GM08714 (cell line): ENCODE measurements around the gene TBC1D5.
"Not testable (repeated sequence)": the region's sequence is repeated elsewhere in the genome, so short reads cannot be mapped to it uniquely, and the experiment has no call there.

ENCODE experiments used
- H3K4me3 ChIP-seq: fragments of 200-500 bp; sonication (Bioruptor generic); 2 replicates; pipeline ENCODE4 v1.5.1; 2014; ENCODE audit warnings: mild to moderate bottlenecking, low read length, inconsistent platforms
- ZNF274 ChIP-seq: IDR thresholded peaks from 2 replicates; pipeline ENCODE4 v1.6.1; 2012; ENCODE audit warnings: mild to moderate bottlenecking, low read depth, low read length

The TBC1D5 gene

DNA sequence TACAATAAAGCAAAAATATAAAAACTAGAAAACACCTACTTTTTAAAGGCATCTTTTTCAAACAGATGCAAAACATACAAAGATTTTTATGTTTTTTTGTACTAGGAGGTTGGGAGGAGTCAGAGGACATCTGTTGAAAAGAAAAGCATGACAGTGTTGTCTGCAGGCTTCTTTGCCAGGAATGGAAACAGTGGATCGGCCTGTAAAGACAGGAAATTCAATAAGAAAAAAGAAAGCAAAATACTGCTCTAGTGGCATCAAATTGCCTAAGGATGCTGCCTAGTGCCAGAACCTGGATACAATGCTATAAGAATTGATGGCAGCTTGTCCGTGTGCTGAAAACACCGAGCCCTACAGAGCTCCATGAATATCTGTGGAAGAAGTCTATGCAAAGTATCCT lies 69.9 kb downstream of the TBC1D5 start:
- no peak overlapping the region for H3K4me3 ChIP-seq
- no peak for TF ChIP-seq ZNF274

DNA sequence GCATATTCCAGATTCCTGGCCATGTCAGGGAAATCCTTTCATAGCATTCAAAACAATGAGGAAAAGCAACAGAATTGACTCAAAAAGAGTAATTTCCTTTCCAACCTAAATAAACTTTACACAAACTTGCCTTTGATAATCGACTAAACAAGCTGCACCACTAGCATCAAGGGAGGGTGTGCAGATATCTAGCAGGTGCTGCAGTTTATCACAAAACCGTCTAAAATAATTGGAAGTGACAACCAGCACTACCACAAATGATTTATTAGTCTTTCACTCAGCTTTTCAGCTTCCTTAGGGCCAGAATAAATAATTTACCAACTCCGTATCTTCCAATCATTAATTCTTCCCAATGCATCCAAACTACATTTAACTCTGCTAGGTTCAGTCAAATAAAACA lies 71.7 kb downstream of the TBC1D5 start:
- TF ChIP-seq ZNF274: no peak
- H3K4me3 ChIP-seq: no peak overlapping the region

DNA sequence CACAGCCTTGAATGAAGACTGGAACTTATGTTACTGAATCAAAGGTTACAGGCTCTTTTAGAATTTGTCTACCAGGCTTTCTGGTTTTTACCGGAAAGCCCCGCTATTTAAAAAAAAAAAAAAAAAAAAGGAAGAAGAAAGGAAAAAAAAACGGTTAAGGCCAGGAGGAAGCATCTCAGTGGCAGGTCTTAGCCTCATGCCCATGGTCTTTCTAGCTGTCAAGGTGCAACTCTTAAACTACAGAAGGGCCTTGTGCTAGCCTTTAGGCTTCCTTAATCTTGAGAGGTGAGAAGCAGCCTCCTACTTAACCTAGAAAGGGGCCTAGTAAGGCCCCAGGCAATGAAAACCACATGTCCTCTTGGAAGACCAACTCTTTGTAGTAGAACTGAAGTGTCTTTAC lies 77.5 kb downstream of the TBC1D5 start:
- H3K4me3 ChIP-seq: no peak overlapping the region
- no peak for TF ChIP-seq ZNF274

DNA sequence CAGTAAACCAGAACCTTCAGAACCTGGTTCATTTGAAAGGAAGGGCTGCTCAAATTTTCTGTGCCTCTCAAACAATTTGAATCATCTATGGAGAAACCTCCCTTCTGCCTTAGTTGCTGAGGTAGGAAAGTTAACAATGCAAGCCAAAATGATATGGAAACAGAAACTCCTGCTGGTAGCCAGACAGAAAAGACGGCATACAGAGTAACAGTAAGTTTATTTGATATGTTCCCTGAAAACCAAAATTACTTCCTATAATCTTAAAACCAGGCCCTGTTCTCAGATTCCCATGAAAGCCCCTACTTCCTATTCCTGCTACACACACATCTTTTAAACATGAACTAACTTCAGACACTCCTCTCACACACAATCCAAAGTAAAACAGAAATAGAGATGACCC lies 86.2 kb downstream of the TBC1D5 start:
- H3K4me3 ChIP-seq: no peak overlapping the region
- no peak for TF ChIP-seq ZNF274

DNA sequence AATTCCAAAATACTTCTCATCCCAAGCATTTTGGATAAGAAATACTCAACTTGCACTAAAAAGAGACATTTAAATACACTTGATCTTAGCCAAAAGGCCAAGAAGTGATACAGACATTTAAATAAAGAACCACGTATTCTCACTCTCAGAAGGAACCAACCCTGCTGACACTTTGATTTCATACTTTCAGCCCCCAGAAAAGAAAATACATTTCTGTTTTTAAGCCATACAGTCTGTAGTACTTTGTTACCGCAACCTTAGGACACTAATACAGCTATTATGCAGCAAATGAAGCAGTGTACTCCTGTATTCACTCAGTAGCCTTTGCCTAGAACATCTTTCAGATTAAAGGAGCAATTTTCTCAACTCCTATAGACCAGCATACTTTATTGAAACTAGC lies 86.7 kb downstream of the TBC1D5 start:
- TF ChIP-seq ZNF274: no peak
- no peak overlapping the region for H3K4me3 ChIP-seq

- H3K4me3 ChIP-seq: not testable (repeated sequence)
Observed at GRCh38 chr3:17649748-17650147, 92.7 kb downstream of the TBC1D5 start.

DNA sequence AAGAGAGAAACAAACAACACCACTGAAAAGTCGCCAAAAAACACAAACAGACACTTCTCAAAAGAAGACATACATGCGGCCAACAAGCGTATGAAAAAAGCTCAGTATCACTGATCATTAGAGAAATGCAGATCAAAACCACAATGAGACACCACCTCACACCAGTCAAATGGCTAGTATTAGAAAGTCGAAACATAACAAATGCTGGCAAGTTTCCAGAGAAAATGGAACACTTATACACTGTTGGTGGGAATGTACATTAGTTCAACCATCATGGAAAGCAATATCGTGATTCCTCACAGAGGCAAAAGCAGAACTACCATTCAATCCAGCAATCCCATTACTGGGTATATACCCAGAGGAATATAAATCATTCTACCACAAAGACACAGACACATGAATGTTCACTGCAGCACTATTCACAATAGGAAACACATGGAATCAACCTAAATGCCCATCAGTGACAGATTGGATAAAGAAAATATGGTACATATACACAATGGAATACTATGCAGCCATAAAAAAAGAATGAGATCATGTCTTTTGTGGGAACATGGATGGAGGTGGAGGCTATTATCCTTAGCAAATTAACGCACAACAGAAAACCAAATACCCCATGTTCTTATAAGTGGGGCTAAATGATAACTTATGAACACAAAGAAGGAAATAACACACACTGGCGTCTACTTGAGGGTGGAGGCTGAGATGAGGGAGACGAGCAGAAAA lies 93.6 kb downstream of the TBC1D5 start:
- H3K4me3 ChIP-seq: not testable (repeated sequence)

- no peak overlapping the region for H3K4me3 ChIP-seq
- no peak for TF ChIP-seq ZNF274
Observed at GRCh38 chr3:17645074-17645698, 97.2 kb downstream of the TBC1D5 start.

GRCh38 chr3:17643691-17644090 lies 98.7 kb downstream of the TBC1D5 start:
- H3K4me3 ChIP-seq: no peak overlapping the region
- TF ChIP-seq ZNF274: no peak

GRCh38 chr3:17642474-17642873 lies 100.0 kb downstream of the TBC1D5 start:
- no peak for TF ChIP-seq ZNF274
- no peak overlapping the region for H3K4me3 ChIP-seq

- TF ChIP-seq ZNF274: no peak
- H3K4me3 ChIP-seq: no peak overlapping the region
Observed at GRCh38 chr3:17640466-17640865, 102.0 kb downstream of the TBC1D5 start.

GRCh38 chr3:17639765-17640164 lies 102.7 kb downstream of the TBC1D5 start:
- no peak overlapping the region for H3K4me3 ChIP-seq

DNA sequence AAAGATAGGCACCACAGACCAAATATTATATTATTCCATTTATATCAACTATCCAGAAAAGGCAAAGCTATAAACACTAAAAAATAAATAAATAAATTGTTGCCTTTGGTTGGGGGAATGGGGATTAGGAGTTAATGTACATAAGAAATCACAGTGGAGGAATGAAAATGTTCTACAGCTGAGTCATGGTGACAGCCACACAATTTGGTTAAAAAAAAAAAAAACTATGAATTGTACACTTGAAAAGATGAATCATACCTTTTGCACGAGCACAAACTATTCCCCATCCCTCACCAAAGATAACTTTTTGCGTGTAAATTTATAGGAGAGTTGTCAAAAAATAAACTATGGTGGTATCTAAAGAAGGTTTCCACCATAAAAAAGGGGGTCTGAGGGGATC lies 103.2 kb downstream of the TBC1D5 start:
- TF ChIP-seq ZNF274: no peak
- no peak overlapping the region for H3K4me3 ChIP-seq

More at GRCh38 chr3:17639765-17640164, 102.7 kb downstream of the TBC1D5 start:
- no peak for TF ChIP-seq ZNF274

DNA sequence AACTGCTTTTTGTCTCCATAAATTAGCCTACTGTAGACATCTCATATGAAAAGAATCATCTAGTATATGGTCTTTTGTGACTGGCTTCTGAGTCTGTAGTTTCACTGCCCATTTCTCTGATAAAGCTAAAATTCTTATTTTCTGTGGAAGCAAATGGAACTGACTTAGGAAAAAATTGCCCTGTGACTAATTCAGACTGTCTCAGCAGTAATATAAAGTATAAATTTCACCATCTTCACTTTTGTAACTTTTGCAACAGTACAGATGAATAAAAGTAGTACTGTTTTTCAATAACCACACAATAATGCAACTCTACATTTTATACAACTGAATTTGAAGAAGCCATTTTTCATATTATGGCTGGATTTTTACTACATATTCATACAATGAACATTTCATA lies 104.1 kb downstream of the TBC1D5 start:
- TF ChIP-seq ZNF274: no peak
- H3K4me3 ChIP-seq: no peak overlapping the region

GRCh38 chr3:17635675-17636074 lies 106.8 kb downstream of the TBC1D5 start:
- not testable (repeated sequence) for H3K4me3 ChIP-seq

GRCh38 chr3:17634964-17635363 lies 107.5 kb downstream of the TBC1D5 start:
- H3K4me3 ChIP-seq: no peak overlapping the region
- TF ChIP-seq ZNF274: no peak
